Measurements from ENCODE around the gene RGS13. TPM values are rescaled to one million over a fixed set of nuclear protein-coding genes. Genes with fewer than 3 reads are reported as not detected.

RGS13 gene
- total RNA-seq, 2 experiments from 2014 or later: 0.17 to 0.30 TPM

DNA sequence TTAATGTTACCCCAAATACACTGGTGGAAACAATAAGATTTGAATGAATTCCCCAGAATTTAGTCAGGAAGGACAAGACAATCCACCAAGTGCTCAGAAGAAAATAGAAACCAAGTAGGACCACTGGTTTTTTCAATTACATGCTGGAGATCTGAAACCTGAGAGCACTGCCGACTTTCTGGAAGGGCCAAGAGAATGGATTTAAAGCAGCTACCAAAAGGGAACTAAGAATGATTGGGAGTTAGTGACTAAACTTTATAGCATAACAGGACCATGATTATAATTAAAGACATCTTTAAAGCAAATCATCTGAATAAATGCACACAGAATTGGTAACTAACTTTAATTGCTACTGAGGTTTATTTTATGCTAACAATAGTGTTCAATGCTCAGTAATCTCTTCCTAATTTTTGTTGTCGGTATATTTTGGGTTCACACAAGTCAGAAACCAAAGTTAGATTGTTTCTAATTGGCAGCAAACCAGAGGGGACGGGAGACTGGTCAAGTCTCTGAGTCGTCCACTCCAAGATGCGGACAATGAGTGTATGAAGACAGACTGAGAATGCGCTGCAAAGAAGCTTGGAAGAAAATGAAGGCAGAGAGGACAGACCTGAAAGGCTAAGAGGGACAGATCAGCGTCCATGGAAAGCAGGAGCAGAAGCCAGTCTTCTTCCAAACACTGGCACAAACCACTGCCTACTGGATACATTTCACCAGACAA is 2.3 kb upstream of the RGS13 start:
- CTCF ChIA-PET: no interaction called here
- Mint-ChIP-seq H3K9me3 (no peaks in the 10 kb centered on the region), H3K36me3 (ENCODE audit: low read depth) (no peaks in the 10 kb centered on the region), H3K27ac (no peak overlapping the region), H3K4me1 (ENCODE audit: low read depth) (no peaks in the 10 kb centered on the region), H3K4me3 (no peak overlapping the region), H3K27me3 (no peaks in the 10 kb centered on the region)
- no peak for DNase-seq
- Histone ChIP-seq H3K27ac (ENCODE audit: low read depth in 1 of 2, low read length in 2 of 2) (no peak overlapping the region), H3K27me3 (ENCODE audit: control insufficient read depth in 1 of 2, insufficient read depth in 2 of 2, low read length in 2 of 2) (no peaks in the 10 kb centered on the region), H3K4me1 (ENCODE audit: insufficient read depth, low read length) (no peaks in the 10 kb centered on the region), H3K9me3 (ENCODE audit: control insufficient read depth in 1 of 2, insufficient read depth in 1 of 2, low read length in 2 of 2) (no peaks in the 10 kb centered on the region), H3K4me3 (ENCODE audit: low read length) (no peak overlapping the region), H3K36me3 (ENCODE audit: insufficient read depth, low read length) (no peaks in the 10 kb centered on the region)
- TF ChIP-seq CTCF (IDR thresholded peaks at IDR 0.05): no peak
- POLR2A ChIA-PET: no interaction called here
- ATAC-seq (ENCODE audit: poor library complexity): no peak
- intact Hi-C loops (cut with DNase I, micrococcal nuclease): no loop called here

DNA sequence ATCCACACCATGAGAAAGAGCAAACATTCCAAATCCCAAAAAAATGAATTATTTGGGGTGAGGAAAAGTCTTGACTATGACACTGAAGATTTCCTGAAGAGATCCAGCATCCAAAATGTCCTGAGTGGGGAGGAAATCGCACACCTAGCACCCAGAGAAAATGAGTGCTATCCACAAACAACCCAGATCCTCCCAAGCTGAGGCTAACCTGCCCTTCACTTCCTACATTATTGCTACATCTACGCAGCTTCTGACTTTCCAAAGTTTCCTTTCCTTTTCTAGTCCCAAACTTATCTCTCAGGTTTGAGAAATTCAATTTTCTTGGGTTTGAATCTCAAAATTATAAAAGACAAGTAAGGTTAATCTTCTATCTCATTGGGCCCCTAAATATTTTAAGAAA is 906 bp upstream of the RGS13 start:
- H3K36me3 ChIP-seq (ENCODE audit: insufficient read depth, low read length): no peaks in the 10 kb centered on the region
- no peaks in the 10 kb centered on the region for H3K27me3 ChIP-seq (ENCODE audit: control insufficient read depth in 1 of 2, insufficient read depth in 2 of 2, low read length in 2 of 2)
- CTCF ChIA-PET: no interaction called here
- H3K4me1 ChIP-seq (ENCODE audit: insufficient read depth, low read length): no peaks in the 10 kb centered on the region
- H3K4me3 ChIP-seq (ENCODE audit: low read length): no peak overlapping the region
- Mint-ChIP-seq H3K27ac (no peak overlapping the region), H3K27me3 (no peaks in the 10 kb centered on the region), H3K36me3 (ENCODE audit: low read depth) (no peaks in the 10 kb centered on the region), H3K4me1 (ENCODE audit: low read depth) (no peaks in the 10 kb centered on the region), H3K4me3 (no peak overlapping the region), H3K9me3 (no peaks in the 10 kb centered on the region)
- H3K27ac ChIP-seq (ENCODE audit: low read depth in 1 of 2, low read length in 2 of 2): no peak overlapping the region
- H3K9me3 ChIP-seq (ENCODE audit: control insufficient read depth in 1 of 2, insufficient read depth in 1 of 2, low read length in 2 of 2): no peaks in the 10 kb centered on the region
- POLR2A ChIA-PET: no interaction called here
- TF ChIP-seq CTCF (IDR thresholded peaks at IDR 0.05): no peak
- DNase-seq (no peak), ATAC-seq (ENCODE audit: poor library complexity) (no peak)
- intact Hi-C loops (cut with DNase I, micrococcal nuclease): no loop called here

DNA sequence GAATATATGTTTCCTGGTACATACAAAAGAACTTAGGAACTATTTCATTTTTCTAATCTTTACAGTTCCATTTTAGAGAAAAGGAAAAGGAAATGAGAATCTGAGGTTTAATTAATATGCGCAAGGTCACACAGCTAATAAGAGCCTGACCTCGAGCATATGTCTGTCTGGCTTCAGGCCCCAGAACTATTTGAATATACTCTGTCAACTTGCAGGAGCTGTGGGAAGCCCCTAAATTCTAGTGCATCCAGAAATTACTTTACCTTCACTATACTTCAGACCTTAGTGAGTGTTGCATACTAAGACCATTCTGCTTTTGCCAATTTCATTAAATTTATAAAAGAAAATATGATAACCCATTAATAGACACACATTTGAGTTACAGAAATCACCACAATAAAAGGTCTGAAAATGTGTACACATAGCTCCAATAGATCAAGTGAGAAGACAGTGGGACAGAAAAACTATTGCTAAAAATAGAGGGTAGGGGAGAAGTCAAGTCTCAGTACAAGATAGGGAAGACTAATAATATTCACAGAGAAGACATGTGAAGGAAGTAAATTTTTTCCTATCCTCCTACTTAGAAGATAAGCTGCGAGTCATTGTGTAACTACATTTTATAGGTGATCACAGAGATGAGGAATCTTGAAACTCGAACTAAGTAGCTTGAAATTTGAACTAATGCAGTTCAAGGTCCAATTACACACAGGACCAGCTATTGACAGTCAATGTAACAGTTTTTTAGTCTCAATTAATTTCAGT is 3.8 kb downstream of the RGS13 start:
- Mint-ChIP-seq H3K9me3 (no peaks in the 10 kb centered on the region), H3K4me1 (ENCODE audit: low read depth) (no peaks in the 10 kb centered on the region), H3K4me3 (no peak overlapping the region), H3K36me3 (ENCODE audit: low read depth) (no peaks in the 10 kb centered on the region), H3K27me3 (no peaks in the 10 kb centered on the region), H3K27ac (no peak overlapping the region)
- Histone ChIP-seq H3K36me3 (ENCODE audit: insufficient read depth, low read length) (no peaks in the 10 kb centered on the region), H3K27ac (ENCODE audit: low read depth in 1 of 2, low read length in 2 of 2) (no peak overlapping the region), H3K27me3 (ENCODE audit: control insufficient read depth in 1 of 2, insufficient read depth in 2 of 2, low read length in 2 of 2) (no peaks in the 10 kb centered on the region), H3K4me1 (ENCODE audit: insufficient read depth, low read length) (no peaks in the 10 kb centered on the region), H3K4me3 (ENCODE audit: low read length) (no peak overlapping the region), H3K9me3 (ENCODE audit: control insufficient read depth in 1 of 2, insufficient read depth in 1 of 2, low read length in 2 of 2) (no peaks in the 10 kb centered on the region)
- POLR2A ChIA-PET: interaction anchor here (0.7 kb wide), 1 partner anchor 162 kb away, joined by 3 read pairs; no protein-coding TSS in a partner anchor
- CTCF ChIA-PET: no interaction called here
- TF ChIP-seq CTCF (IDR thresholded peaks at IDR 0.05): no peak
- DNase-seq (no peak), ATAC-seq (ENCODE audit: poor library complexity) (no peak)
- intact Hi-C loops (cut with DNase I, micrococcal nuclease): no loop called here

Data from CD4-positive, alpha-beta T cell (primary cell).